ENCODE data around the gene KISS1R. TPM values are rescaled to one million over a fixed set of nuclear protein-coding genes. Genes with fewer than 3 reads are reported as not detected.

The KISS1R gene
- total RNA-seq, 1 experiment from 2014 or later, result not detected

- BruUV-seq (replicated peaks), result no TSS peak
- Mint-ChIP-seq H3K4me3 (ENCODE audit: unreplicated experiment) (no peak overlapping the region), H3K27me3 (ENCODE audit: insufficient read depth, unreplicated experiment) (no peaks in the 10 kb centered on the region), H3K9me3 (ENCODE audit: unreplicated experiment) (no peaks in the 10 kb centered on the region), H3K27ac (ENCODE audit: low read depth, unreplicated experiment) (no peak overlapping the region), H3K36me3 (ENCODE audit: insufficient read depth, unreplicated experiment) (peaks cover 30% of the 10 kb centered on the region), H3K4me1 (ENCODE audit: insufficient read depth, unreplicated experiment) (peaks cover 18% of the 10 kb centered on the region)
- TF ChIP-seq, protein P1, sequence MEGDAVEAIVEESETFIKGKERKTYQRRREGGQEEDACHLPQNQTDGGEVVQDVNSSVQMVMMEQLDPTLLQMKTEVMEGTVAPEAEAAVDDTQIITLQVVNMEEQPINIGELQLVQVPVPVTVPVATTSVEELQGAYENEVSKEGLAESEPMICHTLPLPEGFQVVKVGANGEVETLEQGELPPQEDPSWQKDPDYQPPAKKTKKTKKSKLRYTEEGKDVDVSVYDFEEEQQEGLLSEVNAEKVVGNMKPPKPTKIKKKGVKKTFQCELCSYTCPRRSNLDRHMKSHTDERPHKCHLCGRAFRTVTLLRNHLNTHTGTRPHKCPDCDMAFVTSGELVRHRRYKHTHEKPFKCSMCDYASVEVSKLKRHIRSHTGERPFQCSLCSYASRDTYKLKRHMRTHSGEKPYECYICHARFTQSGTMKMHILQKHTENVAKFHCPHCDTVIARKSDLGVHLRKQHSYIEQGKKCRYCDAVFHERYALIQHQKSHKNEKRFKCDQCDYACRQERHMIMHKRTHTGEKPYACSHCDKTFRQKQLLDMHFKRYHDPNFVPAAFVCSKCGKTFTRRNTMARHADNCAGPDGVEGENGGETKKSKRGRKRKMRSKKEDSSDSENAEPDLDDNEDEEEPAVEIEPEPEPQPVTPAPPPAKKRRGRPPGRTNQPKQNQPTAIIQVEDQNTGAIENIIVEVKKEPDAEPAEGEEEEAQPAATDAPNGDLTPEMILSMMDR (IDR thresholded peaks at IDR 0.05; ENCODE audit: unreplicated experiment), result no peak
- ChIA-PET POLR2A (interaction anchor here (0.6 to 1.5 kb wide), 5 partner anchors 41 to 235 kb away, joined by 3 to 7 read pairs (median 3); partner anchors contain the start of genes MED16, RNU6-9 and WDR18), CTCF (no interaction called here)
- DNase-seq (ENCODE audit: unreplicated experiment), result no peak
- intact Hi-C loops (cut with micrococcal nuclease), result no loop called here
Measured at GRCh38 chr19:934197-934840, 17.2 kb downstream of the KISS1R start.

- ChIA-PET CTCF (interaction anchor here (0.6 to 1.6 kb wide), 2 partner anchors 36 to 164 kb away, joined by 3 to 4 read pairs; no protein-coding TSS in a partner anchor), POLR2A (interaction anchor here (0.8 kb wide), 1 partner anchor 49 kb away, joined by 3 read pairs; the partner anchor contains the start of gene WDR18)
- BruUV-seq (replicated peaks), result no TSS peak
- Mint-ChIP-seq H3K9me3 (ENCODE audit: unreplicated experiment) (no peaks in the 10 kb centered on the region), H3K36me3 (ENCODE audit: insufficient read depth, unreplicated experiment) (peaks cover 26% of the 10 kb centered on the region), H3K4me3 (ENCODE audit: unreplicated experiment) (no peak overlapping the region), H3K27ac (ENCODE audit: low read depth, unreplicated experiment) (no peak overlapping the region), H3K4me1 (ENCODE audit: insufficient read depth, unreplicated experiment) (peaks cover 21% of the 10 kb centered on the region), H3K27me3 (ENCODE audit: insufficient read depth, unreplicated experiment) (no peaks in the 10 kb centered on the region)
- intact Hi-C loops (cut with micrococcal nuclease), result no loop called here
- DNase-seq (ENCODE audit: unreplicated experiment), result peak; percentile 90
- TF ChIP-seq, protein P1 (IDR thresholded peaks at IDR 0.05; ENCODE audit: unreplicated experiment), result no peak
Measured at GRCh38 chr19:934865-935479, 17.8 kb downstream of the KISS1R start.

- intact Hi-C loops (cut with micrococcal nuclease), result no loop called here
- POLR2A ChIA-PET, result interaction anchor here (1.0 kb wide), 1 partner anchor 13 kb away, joined by 3 read pairs; no protein-coding TSS in a partner anchor
Measured at GRCh38 chr19:936175-936546, 19.0 kb downstream of the KISS1R start.

DNA sequence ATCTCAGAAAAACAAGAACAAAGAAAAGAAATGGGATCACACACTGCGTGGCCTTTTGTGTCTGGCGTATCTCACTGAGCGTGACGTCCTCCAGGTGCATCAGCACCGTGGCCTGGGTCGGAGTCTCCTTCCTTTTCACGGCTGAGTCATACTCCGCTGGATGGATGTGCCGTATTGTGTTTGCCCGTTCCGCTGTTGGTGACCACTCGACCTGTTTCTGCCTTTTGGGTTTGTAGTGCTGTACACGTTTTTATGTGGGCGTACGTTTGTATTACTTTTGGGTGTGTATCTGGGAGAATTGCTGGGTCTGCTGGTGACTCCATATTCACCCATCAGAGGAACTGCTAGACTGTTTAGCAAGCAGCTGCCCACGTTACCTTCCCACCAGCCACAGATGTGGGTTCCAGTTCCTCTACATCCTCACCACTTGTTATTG lies 20.1 kb downstream of the KISS1R start:
- intact Hi-C loops (cut with micrococcal nuclease), result no loop called here
- ChIA-PET POLR2A (interaction anchor here (0.9 kb wide), 1 partner anchor 313 kb away, joined by 3 read pairs; no protein-coding TSS in a partner anchor), CTCF (interaction anchor here (1.2 kb wide), 1 partner anchor 257 kb away, joined by 3 read pairs; no protein-coding TSS in a partner anchor)
- Mint-ChIP-seq H3K27me3 (ENCODE audit: insufficient read depth, unreplicated experiment) (no peaks in the 10 kb centered on the region), H3K4me1 (ENCODE audit: insufficient read depth, unreplicated experiment) (peaks cover 29% of the 10 kb centered on the region), H3K9me3 (ENCODE audit: unreplicated experiment) (no peaks in the 10 kb centered on the region), H3K36me3 (ENCODE audit: insufficient read depth, unreplicated experiment) (peaks cover 19% of the 10 kb centered on the region), H3K4me3 (ENCODE audit: unreplicated experiment) (no peak overlapping the region), H3K27ac (ENCODE audit: low read depth, unreplicated experiment) (no peak overlapping the region)
- BruUV-seq (replicated peaks), result no TSS peak
- TF ChIP-seq, protein P1 (IDR thresholded peaks at IDR 0.05; ENCODE audit: unreplicated experiment), result no peak
- no peak for DNase-seq (ENCODE audit: unreplicated experiment)

More at GRCh38 chr19:936175-936546, 19.0 kb downstream of the KISS1R start:
- no peak overlapping the region for H3K4me3 Mint-ChIP-seq (ENCODE audit: unreplicated experiment)
- H3K27me3 Mint-ChIP-seq (ENCODE audit: insufficient read depth, unreplicated experiment), result no peaks in the 10 kb centered on the region
- no peak for DNase-seq (ENCODE audit: unreplicated experiment)
- no TSS peak for BruUV-seq (replicated peaks)
- CTCF ChIA-PET, result interaction anchor here (0.7 to 1.6 kb wide), 2 partner anchors 13 to 35 kb away, joined by 3 to 4 read pairs; no protein-coding TSS in a partner anchor
- H3K4me1 Mint-ChIP-seq (ENCODE audit: insufficient read depth, unreplicated experiment), result peaks cover 26% of the 10 kb centered on the region
- no peaks in the 10 kb centered on the region for H3K9me3 Mint-ChIP-seq (ENCODE audit: unreplicated experiment)
- TF ChIP-seq, protein P1 (IDR thresholded peaks at IDR 0.05; ENCODE audit: unreplicated experiment), result no peak
- peaks cover 22% of the 10 kb centered on the region for H3K36me3 Mint-ChIP-seq (ENCODE audit: insufficient read depth, unreplicated experiment)
- H3K27ac Mint-ChIP-seq (ENCODE audit: low read depth, unreplicated experiment), result no peak overlapping the region
